ENCODE results near the gene TRIM27. TPM values are rescaled to one million over a fixed set of nuclear protein-coding genes. Genes with fewer than 3 reads are reported as not detected.

Gene TRIM27
- total RNA-seq, 1 experiment from 2014 or later, result 76.2 TPM

GRCh38 chr6:28907394-28907793 lies 16.4 kb downstream of the TRIM27 start:
- in situ Hi-C loops (cut with HindIII; ENCODE audit: low pct_unique_long_range_greater_than_20kb, low sequenced_read_pairs), result no loop called here
- peak; percentile 56 for DNase-seq (ENCODE audit: low read depth, low spot score)

- in situ Hi-C loops (cut with HindIII; ENCODE audit: low pct_unique_long_range_greater_than_20kb, low sequenced_read_pairs), result no loop called here
- peak; percentile 32 for DNase-seq (ENCODE audit: low read depth, low spot score)
Observed at GRCh38 chr6:28906669-28907068, 17.1 kb downstream of the TRIM27 start.

- in situ Hi-C loops (cut with HindIII; ENCODE audit: low pct_unique_long_range_greater_than_20kb, low sequenced_read_pairs), result no loop called here
Observed at GRCh38 chr6:28903686-28904085, 20.1 kb downstream of the TRIM27 start.

GRCh38 chr6:28901831-28902230 lies 22.0 kb downstream of the TRIM27 start:
- no peak for DNase-seq (ENCODE audit: low read depth, low spot score)
- in situ Hi-C loops (cut with HindIII; ENCODE audit: low pct_unique_long_range_greater_than_20kb, low sequenced_read_pairs), result no loop called here

More at GRCh38 chr6:28903686-28904085, 20.1 kb downstream of the TRIM27 start:
- no peak for DNase-seq (ENCODE audit: low read depth, low spot score)

- no peak for DNase-seq (ENCODE audit: low read depth, low spot score)
- in situ Hi-C loops (cut with HindIII; ENCODE audit: low pct_unique_long_range_greater_than_20kb, low sequenced_read_pairs), result no loop called here
Observed at GRCh38 chr6:28900577-28901256, 23.1 kb downstream of the TRIM27 start.

- in situ Hi-C loops (cut with HindIII; ENCODE audit: low pct_unique_long_range_greater_than_20kb, low sequenced_read_pairs), result no loop called here
Observed at GRCh38 chr6:28898710-28898965, 25.1 kb downstream of the TRIM27 start.

GRCh38 chr6:28897369-28897745 lies 26.4 kb downstream of the TRIM27 start:
- in situ Hi-C loops (cut with HindIII; ENCODE audit: low pct_unique_long_range_greater_than_20kb, low sequenced_read_pairs), result no loop called here
- DNase-seq (ENCODE audit: low read depth, low spot score), result no peak

More at GRCh38 chr6:28898710-28898965, 25.1 kb downstream of the TRIM27 start:
- no peak for DNase-seq (ENCODE audit: low read depth, low spot score)

- DNase-seq (ENCODE audit: low read depth, low spot score), result peak; percentile 61
- in situ Hi-C loops (cut with HindIII; ENCODE audit: low pct_unique_long_range_greater_than_20kb, low sequenced_read_pairs), result no loop called here
Observed at GRCh38 chr6:28896505-28897368, 27.0 kb downstream of the TRIM27 start.

GRCh38 chr6:28895131-28895812 lies 28.5 kb downstream of the TRIM27 start:
- peak; percentile 98 for DNase-seq (ENCODE audit: low read depth, low spot score)
- in situ Hi-C loops (cut with HindIII; ENCODE audit: low pct_unique_long_range_greater_than_20kb, low sequenced_read_pairs), result no loop called here

GRCh38 chr6:28893172-28893799 lies 30.5 kb downstream of the TRIM27 start:
- DNase-seq (ENCODE audit: low read depth, low spot score), result no peak
- in situ Hi-C loops (cut with HindIII; ENCODE audit: low pct_unique_long_range_greater_than_20kb, low sequenced_read_pairs), result no loop called here

GRCh38 chr6:28892525-28892924 lies 31.3 kb downstream of the TRIM27 start:
- in situ Hi-C loops (cut with HindIII; ENCODE audit: low pct_unique_long_range_greater_than_20kb, low sequenced_read_pairs), result no loop called here
- DNase-seq (ENCODE audit: low read depth, low spot score), result no peak

- DNase-seq (ENCODE audit: low read depth, low spot score), result no peak
- in situ Hi-C loops (cut with HindIII; ENCODE audit: low pct_unique_long_range_greater_than_20kb, low sequenced_read_pairs), result no loop called here
Observed at GRCh38 chr6:28887796-28888496, 35.8 kb downstream of the TRIM27 start.

- no peak for DNase-seq (ENCODE audit: low read depth, low spot score)
- in situ Hi-C loops (cut with HindIII; ENCODE audit: low pct_unique_long_range_greater_than_20kb, low sequenced_read_pairs), result no loop called here
Observed at GRCh38 chr6:28886079-28886439, 37.7 kb downstream of the TRIM27 start.

- in situ Hi-C loops (cut with HindIII; ENCODE audit: low pct_unique_long_range_greater_than_20kb, low sequenced_read_pairs), result no loop called here
- no peak for DNase-seq (ENCODE audit: low read depth, low spot score)
Observed at GRCh38 chr6:28884423-28885131, 39.2 kb downstream of the TRIM27 start.

- in situ Hi-C loops (cut with HindIII; ENCODE audit: low pct_unique_long_range_greater_than_20kb, low sequenced_read_pairs), result no loop called here
- peak; percentile 87 for DNase-seq (ENCODE audit: low read depth, low spot score)
Observed at GRCh38 chr6:28880894-28881780, 42.6 kb downstream of the TRIM27 start.

- DNase-seq (ENCODE audit: low read depth, low spot score), result no peak
- in situ Hi-C loops (cut with HindIII; ENCODE audit: low pct_unique_long_range_greater_than_20kb, low sequenced_read_pairs), result no loop called here
Observed at GRCh38 chr6:28880519-28880893, 43.3 kb downstream of the TRIM27 start.

Measured in SK-MEL-5 (cell line).